Stomach smooth muscle (tissue), 2 donors: Measurements from ENCODE around the gene SNX20.

Source experiments
- H3K27ac ChIP-seq: one replicate; pipeline ENCODE4 v1.7.0; 2013; ENCODE audit warnings: mild to moderate bottlenecking, low read length, inconsistent platforms
- H3K27me3 ChIP-seq, 2 donors: one replicate each; pipeline ENCODE4 v1.7.0; 2013; ENCODE audit warnings: low read length in 2 of 2; ENCODE audit not compliant: insufficient read depth in 2 of 2, control insufficient read depth in 1 of 2
- H3K36me3 ChIP-seq, 2 donors: one replicate each; pipeline ENCODE4 v1.7.0; 2013; ENCODE audit warnings: low read length in 2 of 2; ENCODE audit not compliant: control insufficient read depth in 2 of 2, insufficient read depth in 2 of 2
- H3K4me1 ChIP-seq: one replicate; pipeline ENCODE4 v1.7.0; 2013; ENCODE audit warnings: low read length; ENCODE audit not compliant: control insufficient read depth, insufficient read depth
- H3K4me3 ChIP-seq, 2 donors: one replicate each; pipeline ENCODE4 v1.7.0; 2013; ENCODE audit warnings: low read length in 2 of 2
- H3K9ac ChIP-seq, 2 donors: one replicate each; pipeline ENCODE4 v1.7.0; 2013; ENCODE audit warnings: low read length in 2 of 2, mild to moderate bottlenecking in 1 of 2
- H3K9me3 ChIP-seq, 2 donors: one replicate each; pipeline ENCODE4 v1.7.0; 2013; ENCODE audit warnings: low read length in 2 of 2; ENCODE audit not compliant: control insufficient read depth in 2 of 2
- donor health status: healthy.
- donor health status: Pancreatic carcinoma.

Gene SNX20

GRCh38 chr16:50653633-50654519 lies 27.2 kb downstream of the SNX20 start:
- peaks cover 2% of the 10 kb centered on the region for H3K4me1 ChIP-seq
- no peaks in the 10 kb centered on the region for H3K27me3 ChIP-seq
- H3K9ac ChIP-seq = no peak overlapping the region
- H3K27ac ChIP-seq = no peak overlapping the region
- H3K9me3 ChIP-seq = no peaks in the 10 kb centered on the region
- H3K36me3 ChIP-seq = peaks cover 0 to 3% of the 10 kb centered on the region in 2 donors
- no peak overlapping the region for H3K4me3 ChIP-seq

DNA sequence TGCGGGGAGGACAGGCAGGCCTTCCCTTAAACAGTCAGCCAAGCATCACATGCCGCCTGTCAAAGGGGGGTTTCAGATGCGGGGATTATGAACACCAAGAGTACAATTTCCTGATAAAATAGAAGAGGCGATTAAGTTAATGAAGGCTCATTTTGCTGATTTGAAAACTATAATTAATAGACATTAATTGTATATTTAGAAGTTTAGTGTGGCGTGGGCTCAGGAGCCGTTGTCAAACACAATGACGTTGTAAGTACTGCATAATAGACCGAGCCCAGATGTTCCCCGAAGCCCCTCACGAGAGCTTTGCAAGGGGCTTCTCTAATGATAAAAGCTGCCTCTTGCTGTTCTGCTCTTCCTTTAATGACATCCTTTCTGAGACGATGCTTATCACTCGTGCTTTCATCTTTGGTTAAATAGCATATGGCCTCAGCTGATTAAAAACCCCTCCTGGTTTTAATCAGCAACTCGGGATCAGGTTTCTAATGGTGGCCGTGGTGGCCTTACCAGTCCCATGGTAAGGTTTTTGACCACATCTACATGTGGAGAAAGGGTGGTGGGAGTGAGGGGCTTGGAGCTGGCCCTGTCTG lies 28.2 kb downstream of the SNX20 start:
- Histone ChIP-seq H3K27ac (no peak overlapping the region), H3K9ac (no peak overlapping the region), H3K36me3 (peaks cover 2 to 9% of the 10 kb centered on the region in 2 donors), H3K9me3 (no peaks in the 10 kb centered on the region), H3K4me3 (no peak overlapping the region), H3K4me1 (peaks cover 2% of the 10 kb centered on the region), H3K27me3 (no peaks in the 10 kb centered on the region)

GRCh38 chr16:50651835-50652438 lies 29.2 kb downstream of the SNX20 start:
- H3K9me3 ChIP-seq = no peaks in the 10 kb centered on the region
- H3K36me3 ChIP-seq = peaks cover 2 to 12% of the 10 kb centered on the region in 2 donors
- no peak overlapping the region for H3K27ac ChIP-seq
- no peak overlapping the region for H3K4me3 ChIP-seq
- peaks cover 2% of the 10 kb centered on the region for H3K4me1 ChIP-seq
- no peaks in the 10 kb centered on the region for H3K27me3 ChIP-seq
- H3K9ac ChIP-seq = no peak overlapping the region

GRCh38 chr16:50646345-50646744 lies 34.8 kb downstream of the SNX20 start:
- Histone ChIP-seq H3K4me3 (no peak overlapping the region), H3K36me3 (peaks cover 2 to 16% of the 10 kb centered on the region in 2 donors), H3K27ac (no peak overlapping the region), H3K9ac (no peak overlapping the region), H3K27me3 (no peaks in the 10 kb centered on the region), H3K4me1 (peaks cover 5% of the 10 kb centered on the region), H3K9me3 (no peaks in the 10 kb centered on the region)

GRCh38 chr16:50645563-50646220 lies 35.4 kb downstream of the SNX20 start:
- peaks cover 5% of the 10 kb centered on the region for H3K4me1 ChIP-seq
- H3K9me3 ChIP-seq = no peaks in the 10 kb centered on the region
- H3K27ac ChIP-seq = no peak overlapping the region

GRCh38 chr16:50644729-50645128 lies 36.4 kb downstream of the SNX20 start:
- Histone ChIP-seq H3K9ac (no peak overlapping the region), H3K4me3 (no peak overlapping the region), H3K27me3 (no peaks in the 10 kb centered on the region), H3K9me3 (no peaks in the 10 kb centered on the region), H3K27ac (no peak overlapping the region), H3K36me3 (peaks cover 2 to 16% of the 10 kb centered on the region in 2 donors), H3K4me1 (peaks cover 5% of the 10 kb centered on the region)

More at GRCh38 chr16:50645563-50646220, 35.4 kb downstream of the SNX20 start:
- Histone ChIP-seq H3K27me3 (no peaks in the 10 kb centered on the region), H3K4me3 (no peak overlapping the region), H3K9ac (no peak overlapping the region), H3K36me3 (peaks cover 2 to 16% of the 10 kb centered on the region in 2 donors)

DNA sequence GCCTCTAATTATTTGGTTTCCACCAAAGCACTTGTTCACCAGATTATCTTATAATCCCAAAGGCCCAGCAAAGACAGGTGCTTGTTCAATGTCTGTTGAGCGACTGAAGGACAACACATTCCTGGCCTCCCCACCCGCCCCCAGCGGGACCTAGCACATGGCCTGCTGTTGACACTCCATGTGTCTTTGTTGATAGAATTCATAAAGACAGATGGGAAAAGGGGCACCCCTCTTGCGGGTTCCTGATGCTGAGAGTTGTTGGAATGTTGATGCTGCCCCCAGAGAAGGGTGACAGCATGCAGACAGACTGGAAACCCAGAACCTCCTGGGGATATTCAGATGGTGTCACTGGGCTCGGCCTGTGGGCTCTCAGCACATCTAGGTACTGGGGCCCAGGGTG lies 36.9 kb downstream of the SNX20 start:
- H3K9ac ChIP-seq = no peak overlapping the region
- peaks cover 5% of the 10 kb centered on the region for H3K4me1 ChIP-seq
- H3K27ac ChIP-seq = no peak overlapping the region
- H3K4me3 ChIP-seq = no peak overlapping the region
- no peaks in the 10 kb centered on the region for H3K9me3 ChIP-seq
- H3K27me3 ChIP-seq = no peaks in the 10 kb centered on the region
- H3K36me3 ChIP-seq = peaks cover 2 to 14% of the 10 kb centered on the region in 2 donors

- no peaks in the 10 kb centered on the region for H3K27me3 ChIP-seq
- no peak overlapping the region for H3K9ac ChIP-seq
- no peak overlapping the region for H3K27ac ChIP-seq
- H3K4me1 ChIP-seq = peaks cover 5% of the 10 kb centered on the region
- no peak overlapping the region for H3K4me3 ChIP-seq
- peaks cover 0 to 8% of the 10 kb centered on the region in 2 donors for H3K36me3 ChIP-seq
- no peaks in the 10 kb centered on the region for H3K9me3 ChIP-seq
Observed at GRCh38 chr16:50643192-50643591, 37.9 kb downstream of the SNX20 start.

GRCh38 chr16:50642349-50642748 lies 38.8 kb downstream of the SNX20 start:
- H3K4me1 ChIP-seq = peaks cover 5% of the 10 kb centered on the region
- H3K9me3 ChIP-seq = no peaks in the 10 kb centered on the region
- no peak overlapping the region for H3K4me3 ChIP-seq
- no peaks in the 10 kb centered on the region for H3K27me3 ChIP-seq
- H3K9ac ChIP-seq = no peak overlapping the region
- no peak overlapping the region for H3K27ac ChIP-seq
- peaks cover 0 to 4% of the 10 kb centered on the region in 2 donors for H3K36me3 ChIP-seq

DNA sequence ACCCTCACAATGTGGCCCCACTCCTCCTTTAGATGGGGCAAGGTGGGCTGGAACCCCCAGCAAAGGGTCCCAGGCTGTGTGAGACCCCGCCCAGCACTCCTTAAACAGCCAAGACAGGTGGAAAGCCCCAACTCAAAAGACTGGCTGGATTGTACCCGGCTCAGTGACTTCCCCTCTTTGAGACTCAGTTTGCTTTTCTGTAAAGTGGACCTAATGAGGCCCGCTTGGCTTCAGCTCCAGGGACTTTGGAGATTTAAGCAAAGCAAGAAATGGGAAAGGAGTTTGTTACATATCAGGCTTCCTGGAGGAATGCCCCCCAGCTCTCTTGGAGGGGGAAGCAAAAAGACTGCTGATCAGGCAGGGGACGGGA lies 39.3 kb downstream of the SNX20 start:
- H3K27ac ChIP-seq = no peak overlapping the region
- H3K4me1 ChIP-seq = peaks cover 5% of the 10 kb centered on the region
- peaks cover 0 to 4% of the 10 kb centered on the region in 2 donors for H3K36me3 ChIP-seq
- no peaks in the 10 kb centered on the region for H3K9me3 ChIP-seq
- H3K9ac ChIP-seq = no peak overlapping the region
- H3K27me3 ChIP-seq = no peaks in the 10 kb centered on the region
- H3K4me3 ChIP-seq = no peak overlapping the region
